WTC11 (cell line): ENCODE results near the gene SYCN.

Source experiments
- ATF1 ChIP-seq: sonication (generic); formaldehyde crosslinking; IDR thresholded peaks from 2 replicates; pipeline ENCODE4 v1.8.1; 2023; ENCODE audit warnings: mild to moderate bottlenecking, moderate library complexity, missing genetic modification reagents
- JUN ChIP-seq: sonication (generic); formaldehyde crosslinking; IDR thresholded peaks from 2 replicates; pipeline ENCODE4 v1.8.0; 2023; ENCODE audit warnings: mild to moderate bottlenecking, missing genetic modification reagents
- NFE2L1 ChIP-seq: sonication (generic); formaldehyde crosslinking; IDR thresholded peaks from 2 replicates; pipeline ENCODE4 v1.8.1; 2023; ENCODE audit warnings: missing genetic modification reagents
- RELA ChIP-seq: sonication (generic); formaldehyde crosslinking; IDR thresholded peaks from 2 replicates; pipeline ENCODE4 v1.8.1; 2022; ENCODE audit warnings: missing genetic modification reagents, mild to moderate bottlenecking, borderline replicate concordance
- STAT6 ChIP-seq: sonication (generic); formaldehyde crosslinking; conservative IDR thresholded peaks from 2 replicates; pipeline ENCODE4 v1.8.1; 2023; ENCODE audit warnings: mild to moderate bottlenecking, low read depth, missing genetic modification reagents, moderate library complexity
- USF1 ChIP-seq: sonication (generic); formaldehyde crosslinking; IDR thresholded peaks from 2 replicates; pipeline ENCODE4 v1.8.0; 2022; ENCODE audit warnings: mild to moderate bottlenecking, missing genetic modification reagents
- TF ChIP-seq, protein P1 (sequence below): fragments of 200-600 bp; IDR thresholded peaks from 2 replicates; pipeline ENCODE4 v1.8.0; 2022; ENCODE audit warnings: antibody characterized with exemption
- TF ChIP-seq, protein P2 (sequence below): sonication (generic); formaldehyde crosslinking; IDR thresholded peaks from 2 replicates; pipeline ENCODE4 v1.8.1; 2023; ENCODE audit warnings: mild to moderate bottlenecking, missing genetic modification reagents, borderline replicate concordance
- TF ChIP-seq, protein P3 (sequence below): sonication (generic); formaldehyde crosslinking; IDR thresholded peaks from 2 replicates; pipeline ENCODE4 v1.8.0; 2022; ENCODE audit warnings: mild to moderate bottlenecking, missing genetic modification reagents
- TF ChIP-seq, protein P4 (sequence below): sonication (generic); formaldehyde crosslinking; IDR thresholded peaks from 2 replicates; pipeline ENCODE4 v1.8.1; 2022; ENCODE audit warnings: missing genetic modification reagents, borderline replicate concordance
- TF ChIP-seq, protein P5 (sequence below): sonication (generic); formaldehyde crosslinking; IDR thresholded peaks from 2 replicates; pipeline ENCODE4 v1.8.0; 2023; ENCODE audit warnings: missing genetic modification reagents
- TF ChIP-seq, protein P6 (sequence below): fragments of 250-450 bp; sonication (Bioruptor Pico); IDR thresholded peaks from 2 replicates; pipeline ENCODE4 v1.8.0; 2021; ENCODE audit warnings: mild to moderate bottlenecking

DNA sequence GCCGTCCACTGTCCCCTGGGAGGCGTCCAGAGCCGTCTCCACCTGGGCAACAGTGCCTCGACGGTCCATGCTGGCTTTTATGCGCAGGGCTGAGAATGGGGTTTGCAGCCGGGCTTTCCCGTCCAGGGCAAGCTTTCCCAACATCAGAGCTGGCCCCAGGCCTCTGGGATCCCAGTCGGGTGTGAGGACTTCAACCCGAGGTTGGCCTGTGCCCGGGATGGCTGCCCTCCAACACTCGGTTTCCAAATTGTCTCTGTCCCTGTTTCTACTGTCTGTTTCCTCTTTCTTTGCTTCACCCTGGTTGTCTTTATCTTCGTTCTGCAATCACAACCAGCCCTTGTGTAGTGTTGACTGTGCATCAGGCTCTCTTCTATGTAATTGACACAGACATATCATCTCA is 44.7 kb upstream of the SYCN start, which contains the start of gene IFNL4:
- TF ChIP-seq ATF1 (CRISPR knock-in tag) (no peak), NFE2L1 (CRISPR knock-in tag) (no peak), JUN (no peak), USF1 (CRISPR knock-in tag) (no peak), RELA (CRISPR knock-in tag) (no peak), STAT6 (CRISPR knock-in tag) (no peak)
- TF ChIP-seq, protein P1, sequence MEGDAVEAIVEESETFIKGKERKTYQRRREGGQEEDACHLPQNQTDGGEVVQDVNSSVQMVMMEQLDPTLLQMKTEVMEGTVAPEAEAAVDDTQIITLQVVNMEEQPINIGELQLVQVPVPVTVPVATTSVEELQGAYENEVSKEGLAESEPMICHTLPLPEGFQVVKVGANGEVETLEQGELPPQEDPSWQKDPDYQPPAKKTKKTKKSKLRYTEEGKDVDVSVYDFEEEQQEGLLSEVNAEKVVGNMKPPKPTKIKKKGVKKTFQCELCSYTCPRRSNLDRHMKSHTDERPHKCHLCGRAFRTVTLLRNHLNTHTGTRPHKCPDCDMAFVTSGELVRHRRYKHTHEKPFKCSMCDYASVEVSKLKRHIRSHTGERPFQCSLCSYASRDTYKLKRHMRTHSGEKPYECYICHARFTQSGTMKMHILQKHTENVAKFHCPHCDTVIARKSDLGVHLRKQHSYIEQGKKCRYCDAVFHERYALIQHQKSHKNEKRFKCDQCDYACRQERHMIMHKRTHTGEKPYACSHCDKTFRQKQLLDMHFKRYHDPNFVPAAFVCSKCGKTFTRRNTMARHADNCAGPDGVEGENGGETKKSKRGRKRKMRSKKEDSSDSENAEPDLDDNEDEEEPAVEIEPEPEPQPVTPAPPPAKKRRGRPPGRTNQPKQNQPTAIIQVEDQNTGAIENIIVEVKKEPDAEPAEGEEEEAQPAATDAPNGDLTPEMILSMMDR, result no peak
- TF ChIP-seq, protein P2, sequence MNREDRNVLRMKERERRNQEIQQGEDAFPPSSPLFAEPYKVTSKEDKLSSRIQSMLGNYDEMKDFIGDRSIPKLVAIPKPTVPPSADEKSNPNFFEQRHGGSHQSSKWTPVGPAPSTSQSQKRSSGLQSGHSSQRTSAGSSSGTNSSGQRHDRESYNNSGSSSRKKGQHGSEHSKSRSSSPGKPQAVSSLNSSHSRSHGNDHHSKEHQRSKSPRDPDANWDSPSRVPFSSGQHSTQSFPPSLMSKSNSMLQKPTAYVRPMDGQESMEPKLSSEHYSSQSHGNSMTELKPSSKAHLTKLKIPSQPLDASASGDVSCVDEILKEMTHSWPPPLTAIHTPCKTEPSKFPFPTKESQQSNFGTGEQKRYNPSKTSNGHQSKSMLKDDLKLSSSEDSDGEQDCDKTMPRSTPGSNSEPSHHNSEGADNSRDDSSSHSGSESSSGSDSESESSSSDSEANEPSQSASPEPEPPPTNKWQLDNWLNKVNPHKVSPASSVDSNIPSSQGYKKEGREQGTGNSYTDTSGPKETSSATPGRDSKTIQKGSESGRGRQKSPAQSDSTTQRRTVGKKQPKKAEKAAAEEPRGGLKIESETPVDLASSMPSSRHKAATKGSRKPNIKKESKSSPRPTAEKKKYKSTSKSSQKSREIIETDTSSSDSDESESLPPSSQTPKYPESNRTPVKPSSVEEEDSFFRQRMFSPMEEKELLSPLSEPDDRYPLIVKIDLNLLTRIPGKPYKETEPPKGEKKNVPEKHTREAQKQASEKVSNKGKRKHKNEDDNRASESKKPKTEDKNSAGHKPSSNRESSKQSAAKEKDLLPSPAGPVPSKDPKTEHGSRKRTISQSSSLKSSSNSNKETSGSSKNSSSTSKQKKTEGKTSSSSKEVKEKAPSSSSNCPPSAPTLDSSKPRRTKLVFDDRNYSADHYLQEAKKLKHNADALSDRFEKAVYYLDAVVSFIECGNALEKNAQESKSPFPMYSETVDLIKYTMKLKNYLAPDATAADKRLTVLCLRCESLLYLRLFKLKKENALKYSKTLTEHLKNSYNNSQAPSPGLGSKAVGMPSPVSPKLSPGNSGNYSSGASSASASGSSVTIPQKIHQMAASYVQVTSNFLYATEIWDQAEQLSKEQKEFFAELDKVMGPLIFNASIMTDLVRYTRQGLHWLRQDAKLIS (CRISPR knock-in tag), result no peak
- TF ChIP-seq, protein P3, sequence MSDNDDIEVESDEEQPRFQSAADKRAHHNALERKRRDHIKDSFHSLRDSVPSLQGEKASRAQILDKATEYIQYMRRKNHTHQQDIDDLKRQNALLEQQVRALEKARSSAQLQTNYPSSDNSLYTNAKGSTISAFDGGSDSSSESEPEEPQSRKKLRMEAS (CRISPR knock-in tag), result no peak
- TF ChIP-seq, protein P4, sequence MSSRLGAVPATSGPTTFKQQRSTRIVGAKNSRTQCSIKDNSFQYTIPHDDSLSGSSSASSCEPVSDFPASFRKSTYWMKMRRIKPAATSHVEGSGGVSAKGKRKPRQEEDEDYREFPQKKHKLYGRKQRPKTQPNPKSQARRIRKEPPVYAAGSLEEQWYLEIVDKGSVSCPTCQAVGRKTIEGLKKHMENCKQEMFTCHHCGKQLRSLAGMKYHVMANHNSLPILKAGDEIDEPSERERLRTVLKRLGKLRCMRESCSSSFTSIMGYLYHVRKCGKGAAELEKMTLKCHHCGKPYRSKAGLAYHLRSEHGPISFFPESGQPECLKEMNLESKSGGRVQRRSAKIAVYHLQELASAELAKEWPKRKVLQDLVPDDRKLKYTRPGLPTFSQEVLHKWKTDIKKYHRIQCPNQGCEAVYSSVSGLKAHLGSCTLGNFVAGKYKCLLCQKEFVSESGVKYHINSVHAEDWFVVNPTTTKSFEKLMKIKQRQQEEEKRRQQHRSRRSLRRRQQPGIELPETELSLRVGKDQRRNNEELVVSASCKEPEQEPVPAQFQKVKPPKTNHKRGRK (CRISPR knock-in tag), result no peak
- TF ChIP-seq, protein P5, sequence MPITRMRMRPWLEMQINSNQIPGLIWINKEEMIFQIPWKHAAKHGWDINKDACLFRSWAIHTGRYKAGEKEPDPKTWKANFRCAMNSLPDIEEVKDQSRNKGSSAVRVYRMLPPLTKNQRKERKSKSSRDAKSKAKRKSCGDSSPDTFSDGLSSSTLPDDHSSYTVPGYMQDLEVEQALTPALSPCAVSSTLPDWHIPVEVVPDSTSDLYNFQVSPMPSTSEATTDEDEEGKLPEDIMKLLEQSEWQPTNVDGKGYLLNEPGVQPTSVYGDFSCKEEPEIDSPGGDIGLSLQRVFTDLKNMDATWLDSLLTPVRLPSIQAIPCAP, result no peak
- TF ChIP-seq, protein P6, sequence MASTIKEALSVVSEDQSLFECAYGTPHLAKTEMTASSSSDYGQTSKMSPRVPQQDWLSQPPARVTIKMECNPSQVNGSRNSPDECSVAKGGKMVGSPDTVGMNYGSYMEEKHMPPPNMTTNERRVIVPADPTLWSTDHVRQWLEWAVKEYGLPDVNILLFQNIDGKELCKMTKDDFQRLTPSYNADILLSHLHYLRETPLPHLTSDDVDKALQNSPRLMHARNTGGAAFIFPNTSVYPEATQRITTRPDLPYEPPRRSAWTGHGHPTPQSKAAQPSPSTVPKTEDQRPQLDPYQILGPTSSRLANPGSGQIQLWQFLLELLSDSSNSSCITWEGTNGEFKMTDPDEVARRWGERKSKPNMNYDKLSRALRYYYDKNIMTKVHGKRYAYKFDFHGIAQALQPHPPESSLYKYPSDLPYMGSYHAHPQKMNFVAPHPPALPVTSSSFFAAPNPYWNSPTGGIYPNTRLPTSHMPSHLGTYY (CRISPR knock-in tag), result no peak
